ENCODE results near the gene DCUN1D3. TPM values are rescaled to one million over a fixed set of nuclear protein-coding genes. Genes with fewer than 3 reads are reported as not detected.
"Not testable (repeated sequence)": the region's sequence is repeated elsewhere in the genome, so short reads cannot be mapped to it uniquely, and the experiment has no call there.

The DCUN1D3 gene
- total RNA-seq: 14.0 and 17.8 TPM in 2 replicates

- no peaks in the 10 kb centered on the region for H3K27me3 ChIP-seq (ENCODE audit: control insufficient read depth, insufficient read depth, low read length)
- DNase-seq (ENCODE audit: low read depth) (peak; percentile 95), FAIRE-seq (no peak)
- peak within 1 kb of the TSS; percentile 78 for H3K4me3 ChIP-seq (ENCODE audit: low read depth, low read length)
- H3K36me3 ChIP-seq (ENCODE audit: control insufficient read depth, insufficient read depth, low read length): peaks cover 2% of the 10 kb centered on the region
- TF ChIP-seq CTCF (IDR thresholded peaks at IDR 0.05; ENCODE audit: insufficient read depth, low read length, severe bottlenecking): no peak
These were observed at the start of gene DCUN1D3, which contains the start of gene LYRM1 for GRCh38 chr16:20900299-20901067. TSS of gene DCUN1D3 (minus strand) at chr16:20900358. CDS start at chr16:20862538, 37,820 bp downstream. TSS of gene LYRM1 (plus strand) at chr16:20900771. CDS start at chr16:20915556, 14,785 bp downstream.

DNA sequence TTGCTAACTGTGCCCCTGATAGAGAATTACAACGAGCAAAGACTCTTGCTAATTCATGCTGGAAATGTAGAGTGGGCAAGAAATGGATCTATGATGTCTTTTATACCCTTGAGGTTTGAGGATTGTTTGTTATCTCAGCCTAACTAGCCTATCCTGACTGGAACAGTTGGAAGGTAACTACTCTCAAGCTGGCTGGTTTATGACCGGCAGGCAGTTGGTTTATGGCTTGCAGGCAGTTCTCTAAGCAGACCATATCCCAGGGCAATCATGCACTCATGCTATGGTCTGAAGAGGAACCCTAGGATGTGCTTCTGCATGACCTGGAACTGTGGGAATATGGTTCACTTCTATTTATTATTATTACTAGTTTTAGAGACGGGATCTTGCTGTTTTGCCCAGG is 49.5 kb upstream of the DCUN1D3 start:
- no peak for TF ChIP-seq CTCF (IDR thresholded peaks at IDR 0.05; ENCODE audit: insufficient read depth, low read length, severe bottlenecking)
- Histone ChIP-seq H3K36me3 (ENCODE audit: control insufficient read depth, insufficient read depth, low read length) (no peaks in the 10 kb centered on the region), H3K4me3 (ENCODE audit: low read depth, low read length) (no peak overlapping the region), H3K27me3 (ENCODE audit: control insufficient read depth, insufficient read depth, low read length) (peaks cover 1% of the 10 kb centered on the region)
- no peak for DNase-seq (ENCODE audit: low read depth)
- FAIRE-seq: no peak

GRCh38 chr16:20948444-20948843 is 48.3 kb upstream of the DCUN1D3 start:
- Histone ChIP-seq H3K4me3 (ENCODE audit: low read depth, low read length) (no peak overlapping the region), H3K36me3 (ENCODE audit: control insufficient read depth, insufficient read depth, low read length) (no peaks in the 10 kb centered on the region), H3K27me3 (ENCODE audit: control insufficient read depth, insufficient read depth, low read length) (peaks cover 1% of the 10 kb centered on the region)
- no peak for TF ChIP-seq CTCF (IDR thresholded peaks at IDR 0.05; ENCODE audit: insufficient read depth, low read length, severe bottlenecking)
- no peak for DNase-seq (ENCODE audit: low read depth)
- no peak for FAIRE-seq

- Histone ChIP-seq H3K27me3 (ENCODE audit: control insufficient read depth, insufficient read depth, low read length) (no peaks in the 10 kb centered on the region), H3K4me3 (ENCODE audit: low read depth, low read length) (no peak overlapping the region), H3K36me3 (ENCODE audit: control insufficient read depth, insufficient read depth, low read length) (no peaks in the 10 kb centered on the region)
- TF ChIP-seq CTCF (IDR thresholded peaks at IDR 0.05; ENCODE audit: insufficient read depth, low read length, severe bottlenecking): no peak
- DNase-seq (ENCODE audit: low read depth) (no peak), FAIRE-seq (no peak)
These were observed 46.0 kb upstream of the DCUN1D3 start for GRCh38 chr16:20946015-20946629.

DNA sequence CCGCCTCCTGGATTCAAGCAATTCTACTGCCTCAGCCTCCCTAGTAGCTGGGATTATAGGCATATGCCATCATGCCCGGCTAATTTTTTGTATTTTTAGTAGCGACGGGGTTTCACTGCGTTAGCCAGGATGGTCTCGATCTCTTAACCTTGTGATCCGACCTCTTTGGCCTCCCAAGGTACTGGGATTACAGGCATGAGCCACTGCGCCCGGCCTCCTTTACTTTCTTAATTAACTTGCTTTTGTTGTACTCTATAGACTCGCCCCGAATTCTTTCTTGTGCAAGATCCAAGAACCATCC is 45.4 kb upstream of the DCUN1D3 start:
- DNase-seq (ENCODE audit: low read depth); FAIRE-seq; H3K27me3 ChIP-seq (ENCODE audit: control insufficient read depth, insufficient read depth, low read length); H3K4me3 ChIP-seq (ENCODE audit: low read depth, low read length); H3K36me3 ChIP-seq (ENCODE audit: control insufficient read depth, insufficient read depth, low read length): not testable (repeated sequence)

DNA sequence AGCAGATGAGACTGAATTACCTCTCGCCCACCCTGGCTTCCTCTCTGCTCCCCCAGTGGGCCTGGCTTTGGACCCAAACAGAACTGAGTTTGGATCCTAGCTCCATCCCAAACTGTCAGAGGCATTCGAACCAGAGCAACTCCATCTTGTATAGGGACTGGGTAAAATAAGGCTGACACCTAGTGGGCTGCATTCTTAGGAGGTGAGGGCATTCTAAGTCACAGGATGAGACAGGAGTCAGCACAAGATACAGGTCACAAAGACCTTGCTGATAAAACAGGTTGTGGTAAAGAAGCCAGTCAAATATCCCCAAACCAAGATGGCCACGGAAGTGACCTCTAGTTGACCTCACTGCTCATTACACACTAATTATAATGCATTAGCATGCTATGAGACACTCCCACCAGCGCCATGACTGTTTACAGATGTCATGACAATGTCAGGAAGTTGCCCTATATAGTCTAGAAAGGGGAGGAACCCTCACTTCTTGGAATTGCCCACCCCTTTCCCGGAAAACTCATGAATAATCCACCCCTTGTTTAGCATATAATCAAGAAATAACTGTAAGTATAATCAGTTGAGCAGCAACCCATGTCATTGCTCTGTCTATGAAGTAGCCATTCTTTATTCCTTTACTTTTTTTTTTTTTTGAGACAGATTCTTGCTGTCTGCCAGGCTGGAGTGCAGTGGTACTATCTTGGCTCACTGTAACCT is 44.9 kb upstream of the DCUN1D3 start:
- Histone ChIP-seq H3K27me3 (ENCODE audit: control insufficient read depth, insufficient read depth, low read length) (no peaks in the 10 kb centered on the region), H3K4me3 (ENCODE audit: low read depth, low read length) (no peak overlapping the region), H3K36me3 (ENCODE audit: control insufficient read depth, insufficient read depth, low read length) (no peaks in the 10 kb centered on the region)
- FAIRE-seq (no peak), DNase-seq (ENCODE audit: low read depth) (peak; percentile 42)
- no peak for TF ChIP-seq CTCF (IDR thresholded peaks at IDR 0.05; ENCODE audit: insufficient read depth, low read length, severe bottlenecking)
